NCI-H2171 treated with DMSO at 0.1 percent for 48 hours (cell line): ENCODE data around the gene CMA1.

ENCODE experiments used
- DNase-seq: peaks from one replicate; lab custom pipeline; 2025; lab: John Stamatoyannopoulos, UW

Gene CMA1

DNA sequence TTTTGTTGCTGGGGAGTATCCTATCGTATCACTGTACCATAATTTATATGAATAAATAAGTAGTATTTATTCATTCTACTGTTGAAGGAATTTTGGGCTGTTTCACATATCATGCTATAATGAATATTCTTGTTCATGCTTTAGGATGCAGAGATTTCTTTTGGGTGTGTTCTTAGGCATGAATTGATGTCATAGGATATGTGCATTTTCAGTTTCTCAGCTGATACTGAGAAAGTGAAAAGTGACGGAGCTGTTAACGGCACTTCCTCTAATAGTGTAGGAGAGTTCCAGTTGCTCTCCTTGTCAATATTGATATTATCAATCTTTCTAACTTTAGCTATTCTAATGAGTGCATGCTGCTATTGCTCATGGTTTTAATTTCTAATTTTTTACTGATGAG is 42.3 kb downstream of the CMA1 start:
- no peak for DNase-seq

DNA sequence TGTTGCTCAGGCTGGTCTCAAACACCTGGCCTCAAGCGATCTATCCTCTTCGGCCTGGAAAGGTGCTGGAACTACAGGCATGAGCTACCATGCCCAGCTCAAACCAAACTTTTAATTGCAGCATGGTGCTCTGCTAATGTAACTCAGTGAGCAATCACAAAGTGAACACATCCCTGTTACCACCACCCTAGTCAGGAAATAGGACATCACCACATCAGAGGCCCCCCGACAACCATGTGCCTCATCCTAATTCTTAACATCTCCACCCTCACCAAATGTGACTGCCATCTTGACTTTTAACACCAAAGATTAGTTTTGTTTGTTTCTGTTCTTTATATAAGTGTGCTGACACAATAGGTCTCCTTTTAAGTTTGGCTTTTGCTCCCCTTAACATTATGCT is 42.7 kb downstream of the CMA1 start:
- no peak for DNase-seq

- DNase-seq = peak; percentile 44
These were observed 43.9 kb downstream of the CMA1 start for GRCh38 chr14:24463884-24464785.

DNA sequence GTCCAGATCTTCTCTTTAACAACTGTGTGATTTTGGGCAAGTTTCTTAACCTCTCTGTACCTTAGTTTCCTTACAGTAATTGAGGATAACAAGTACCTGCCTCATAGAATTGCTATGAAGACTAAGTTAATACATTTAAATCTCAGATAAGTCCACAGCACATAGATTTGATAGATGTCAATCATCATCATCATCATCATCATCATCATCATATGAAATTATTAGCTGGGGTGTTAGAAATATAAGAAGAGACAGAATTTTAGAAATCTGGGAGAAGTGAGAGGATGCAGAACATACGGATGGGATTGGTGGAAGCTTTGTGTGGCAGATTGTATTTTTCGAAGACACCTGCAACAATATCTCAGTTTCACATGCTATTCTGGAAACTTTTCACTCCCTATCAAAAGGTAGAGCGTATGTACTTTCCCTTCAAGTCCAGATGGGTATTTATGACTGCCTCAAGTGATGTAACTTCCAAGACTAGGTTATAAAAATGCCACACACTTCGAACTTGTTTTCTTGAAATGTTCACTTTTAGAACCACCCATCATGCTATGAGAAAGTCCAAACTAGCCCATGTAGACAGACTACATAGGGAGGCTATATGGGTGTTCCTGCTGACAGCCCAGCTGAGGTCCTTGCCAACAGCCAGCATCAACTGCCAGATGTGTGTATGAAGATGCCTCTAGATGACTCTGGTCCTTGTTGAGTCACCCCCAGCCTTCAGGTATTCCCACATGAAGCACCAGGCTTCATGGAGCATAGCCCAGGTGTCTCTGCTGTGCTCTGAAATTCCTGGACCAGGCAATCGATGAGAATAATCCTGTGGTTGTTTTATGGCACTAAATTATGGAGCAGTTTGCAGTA is 44.8 kb downstream of the CMA1 start:
- DNase-seq = peak; percentile 44

- DNase-seq = no peak
These were observed 46.7 kb downstream of the CMA1 start for GRCh38 chr14:24461336-24461735.

GRCh38 chr14:24459331-24459730 is 48.7 kb downstream of the CMA1 start:
- no peak for DNase-seq

- DNase-seq = no peak
These were observed 49.3 kb downstream of the CMA1 start for GRCh38 chr14:24458736-24459135.

DNA sequence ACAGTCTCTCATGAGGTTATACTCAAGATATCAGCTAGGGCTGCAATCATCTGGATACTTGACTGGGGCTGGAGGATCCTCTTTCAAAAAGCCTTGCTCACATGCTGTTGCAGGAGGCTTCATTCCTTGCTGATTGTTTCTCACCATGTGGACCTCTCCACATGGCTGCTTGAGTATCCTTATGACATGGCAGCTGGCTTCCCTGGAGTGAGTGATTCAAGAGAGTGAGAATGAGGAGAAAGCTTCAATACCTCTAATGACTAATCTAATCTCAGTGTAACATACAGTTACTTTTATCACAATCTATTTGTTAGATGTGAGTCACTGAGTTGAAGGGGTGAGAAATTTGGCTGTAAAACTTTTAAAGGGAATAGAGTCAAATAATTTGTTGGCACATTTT is 51.1 kb downstream of the CMA1 start:
- DNase-seq = peak; percentile 13
